ENCODE data around the gene MRGPRE. TPM values are rescaled to one million over a fixed set of nuclear protein-coding genes. Genes with fewer than 3 reads are reported as not detected.

Gene MRGPRE
- polyA plus RNA-seq, 2 of the 4 experiments (the other 2 are of a cell fraction): not detected

GRCh38 chr11:3221408-3222002 lies 10.7 kb downstream of the MRGPRE start (continued):
- TF ChIP-seq CTCF (IDR thresholded peaks at IDR 0.05): no peak
- TF ChIP-seq RARB (CRISPR knock-in tag; IDR thresholded peaks at IDR 0.05): no peak
- no peak for TF ChIP-seq EP300 (IDR thresholded peaks at IDR 0.05)

- H3K4me3 ChIP-seq: no peak overlapping the region
- POLR2A ChIA-PET: no interaction called here
- H3K4me2 ChIP-seq: no peak overlapping the region
- WGBS (ENCODE audit: missing lambda C conversion rate): 33% methylated on average over 18 of the region's 21 CpGs
- FAIRE-seq: no peak
- no peaks in the 10 kb centered on the region for H3K9me3 ChIP-seq
- CTCF ChIA-PET: interaction anchor here (0.7 to 1.6 kb wide), 2 partner anchors 10 to 231 kb away, joined by 3 read pairs; no protein-coding TSS in a partner anchor
- H3K27ac ChIP-seq: no peak overlapping the region
- H3K4me1 ChIP-seq: peaks cover 5% of the 10 kb centered on the region; the same call in 1 of the 3 replicates
- DNase-seq (ENCODE audit: low read depth in 1 of 2, low spot score in 1 of 2): no peak
- no peak for ATAC-seq
- TF ChIP-seq HMGXB4 (CRISPR knock-in tag; IDR thresholded peaks at IDR 0.05; ENCODE audit: borderline replicate concordance): no peak
- peak; percentile 32 for TF ChIP-seq ZFP36 (IDR thresholded peaks at IDR 0.05; ENCODE audit: borderline replicate concordance, partially characterized antibody)
- no peak for TF ChIP-seq HOXB13 (CRISPR knock-in tag; IDR thresholded peaks at IDR 0.05; ENCODE audit: low read depth)
Measured at GRCh38 chr11:3220521-3221407, 11.5 kb downstream of the MRGPRE start.

GRCh38 chr11:3220101-3220500 lies 12.1 kb downstream of the MRGPRE start:
- peaks cover 5% of the 10 kb centered on the region; the same call in 1 of the 3 replicates for H3K4me1 ChIP-seq
- TF ChIP-seq FOXS1 (CRISPR knock-in tag; IDR thresholded peaks at IDR 0.05) (no peak), HOXA7 (CRISPR knock-in tag; IDR thresholded peaks at IDR 0.05) (no peak), ZFP36 (IDR thresholded peaks at IDR 0.05; ENCODE audit: borderline replicate concordance, partially characterized antibody) (no peak), MAFK (IDR thresholded peaks at IDR 0.05; ENCODE audit: partially characterized antibody) (no peak), RAD21 (conservative IDR thresholded peaks at IDR 0.05 in 1 of 2, IDR thresholded peaks at IDR 0.05 in 1 of 2) (no peak), CHD2 (IDR thresholded peaks at IDR 0.05; ENCODE audit: low read length, partially characterized antibody) (no peak), FOSL2 (IDR thresholded peaks at IDR 0.05) (no peak), FOSL2 (CRISPR knock-in tag; IDR thresholded peaks at IDR 0.05) (no peak), BHLHE40 (IDR thresholded peaks at IDR 0.05; ENCODE audit: low read depth, low read length) (no peak), HEYL (CRISPR knock-in tag; IDR thresholded peaks at IDR 0.05) (no peak), HOXB5 (CRISPR knock-in tag; IDR thresholded peaks at IDR 0.05) (no peak), EHMT2 (IDR thresholded peaks at IDR 0.05; ENCODE audit: low read depth) (no peak), TP53 (CRISPR knock-in tag; IDR thresholded peaks at IDR 0.05) (no peak)
- no peaks in the 10 kb centered on the region for H3K9me3 ChIP-seq
- no peak overlapping the region for H3K4me3 ChIP-seq
- ATAC-seq (no peak), DNase-seq (ENCODE audit: low read depth in 1 of 2, low spot score in 1 of 2) (no peak), FAIRE-seq (no peak)
- H3K27ac ChIP-seq: no peak overlapping the region
- H3K4me2 ChIP-seq: no peak overlapping the region
- ChIA-PET POLR2A (no interaction called here), CTCF (interaction anchor here (0.5 to 0.7 kb wide), 2 partner anchors 9 to 250 kb away, joined by 3 to 4 read pairs; no protein-coding TSS in a partner anchor)
- 19% methylated on average over 5 of the region's 11 CpGs for WGBS (ENCODE audit: missing lambda C conversion rate)

Data from A549 (cell line).